Parathyroid adenoma (tissue), 2 donors: ENCODE results near the gene SRGN.

Source experiments
- H2AFZ ChIP-seq: fragments of 300-600 bp; sonication (generic); one replicate; pipeline ENCODE4 v1.7.0; 2017; ENCODE audit warnings: antibody characterized with exemption, mild to moderate bottlenecking
- H3K27ac ChIP-seq: fragments of 300-600 bp; sonication (generic); one replicate; pipeline ENCODE4 v1.7.0; 2017
- H3K27me3 ChIP-seq: fragments of 300-600 bp; sonication (generic); one replicate; pipeline ENCODE4 v1.7.0; 2017; ENCODE audit warnings: low read length; ENCODE audit not compliant: control insufficient read depth, insufficient read depth
- H3K36me3 ChIP-seq: fragments of 300-600 bp; sonication (generic); one replicate; pipeline ENCODE4 v1.7.0; 2017; ENCODE audit warnings: low read length; ENCODE audit not compliant: control insufficient read depth, insufficient read depth
- H3K4me1 ChIP-seq: fragments of 300-600 bp; sonication (generic); one replicate; pipeline ENCODE4 v1.7.0; 2017; ENCODE audit warnings: control low read depth
- H3K4me2 ChIP-seq: fragments of 300-600 bp; sonication (generic); one replicate; pipeline ENCODE4 v1.7.0; 2017; ENCODE audit warnings: low read length
- H3K4me3 ChIP-seq: fragments of 300-600 bp; sonication (generic); one replicate; pipeline ENCODE4 v1.7.0; 2017; ENCODE audit warnings: low read depth, low read length
- H3K79me2 ChIP-seq: fragments of 300-600 bp; sonication (generic); one replicate; pipeline ENCODE4 v1.7.0; 2017; ENCODE audit warnings: control low read depth
- H3K9ac ChIP-seq: fragments of 300-600 bp; sonication (generic); one replicate; pipeline ENCODE4 v1.7.0; 2017; ENCODE audit warnings: mild to moderate bottlenecking
- H3K9me3 ChIP-seq: fragments of 300-600 bp; sonication (generic); one replicate; pipeline ENCODE4 v1.7.0; 2017; ENCODE audit warnings: low read length; ENCODE audit not compliant: control insufficient read depth
- TF ChIP-seq, protein P1 (sequence below): fragments of 300-600 bp; sonication (generic); IDR thresholded peaks from one replicate; pipeline ENCODE4 v1.7.0; 2017; ENCODE audit warnings: antibody characterized with exemption, mild to moderate bottlenecking
- donor health status: primary hyperparathyroidism.

The SRGN gene

DNA sequence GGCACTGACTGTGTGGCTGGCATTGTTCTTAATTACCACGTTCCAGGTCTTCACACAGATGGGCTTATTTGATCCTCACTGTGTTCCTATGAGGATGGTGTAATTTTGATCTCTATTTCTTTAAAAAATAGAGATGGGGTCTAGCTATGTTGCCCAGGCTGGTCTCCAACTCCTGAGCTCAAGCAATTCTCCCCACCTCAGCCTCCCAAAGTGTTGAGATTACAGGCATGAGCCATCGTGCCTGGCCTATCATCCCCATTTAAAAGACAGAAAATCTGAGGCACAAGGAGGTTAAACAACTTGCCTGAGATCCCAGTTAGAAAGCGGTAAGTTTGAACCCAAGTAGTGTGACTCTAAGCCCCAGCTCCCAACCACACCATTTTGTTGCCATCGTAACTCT, 17.0 kb upstream of the SRGN start:
- Histone ChIP-seq H3K27me3 (no peaks in the 10 kb centered on the region), H3K9ac (no peak overlapping the region), H3K9me3 (no peaks in the 10 kb centered on the region), H3K4me3 (no peak overlapping the region), H3K36me3 (no peaks in the 10 kb centered on the region), H2AFZ (no peak overlapping the region), H3K27ac (no peak overlapping the region), H3K79me2 (no peaks in the 10 kb centered on the region), H3K4me1 (no peaks in the 10 kb centered on the region), H3K4me2 (peak overlapping the region; percentile 45)
- TF ChIP-seq, protein P1, sequence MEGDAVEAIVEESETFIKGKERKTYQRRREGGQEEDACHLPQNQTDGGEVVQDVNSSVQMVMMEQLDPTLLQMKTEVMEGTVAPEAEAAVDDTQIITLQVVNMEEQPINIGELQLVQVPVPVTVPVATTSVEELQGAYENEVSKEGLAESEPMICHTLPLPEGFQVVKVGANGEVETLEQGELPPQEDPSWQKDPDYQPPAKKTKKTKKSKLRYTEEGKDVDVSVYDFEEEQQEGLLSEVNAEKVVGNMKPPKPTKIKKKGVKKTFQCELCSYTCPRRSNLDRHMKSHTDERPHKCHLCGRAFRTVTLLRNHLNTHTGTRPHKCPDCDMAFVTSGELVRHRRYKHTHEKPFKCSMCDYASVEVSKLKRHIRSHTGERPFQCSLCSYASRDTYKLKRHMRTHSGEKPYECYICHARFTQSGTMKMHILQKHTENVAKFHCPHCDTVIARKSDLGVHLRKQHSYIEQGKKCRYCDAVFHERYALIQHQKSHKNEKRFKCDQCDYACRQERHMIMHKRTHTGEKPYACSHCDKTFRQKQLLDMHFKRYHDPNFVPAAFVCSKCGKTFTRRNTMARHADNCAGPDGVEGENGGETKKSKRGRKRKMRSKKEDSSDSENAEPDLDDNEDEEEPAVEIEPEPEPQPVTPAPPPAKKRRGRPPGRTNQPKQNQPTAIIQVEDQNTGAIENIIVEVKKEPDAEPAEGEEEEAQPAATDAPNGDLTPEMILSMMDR, result no peak

DNA sequence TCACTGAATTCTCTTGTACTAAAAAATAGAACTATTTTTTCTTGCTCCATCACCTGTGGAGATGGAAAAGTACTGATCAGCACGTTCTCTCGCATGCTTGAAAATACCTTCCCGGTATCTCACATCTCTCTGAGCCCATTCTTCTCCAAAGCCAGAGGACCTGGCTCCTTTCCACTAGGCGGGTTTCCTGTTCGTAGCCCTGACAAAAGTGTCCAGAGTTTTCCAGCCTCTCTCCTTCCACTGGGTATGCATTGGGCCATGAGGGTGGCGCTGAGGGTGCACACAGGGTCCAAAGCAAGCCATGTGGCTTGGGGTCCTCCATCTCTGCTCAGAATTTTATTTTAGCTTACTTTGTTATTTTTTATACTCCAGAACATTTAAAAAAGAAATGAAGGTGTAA, 16.3 kb upstream of the SRGN start:
- Histone ChIP-seq H3K27ac (no peak overlapping the region), H3K79me2 (no peaks in the 10 kb centered on the region), H3K4me1 (no peaks in the 10 kb centered on the region), H2AFZ (peak overlapping the region; percentile 7), H3K4me3 (no peak overlapping the region), H3K4me2 (no peak overlapping the region), H3K9me3 (no peaks in the 10 kb centered on the region), H3K27me3 (no peaks in the 10 kb centered on the region), H3K9ac (no peak overlapping the region), H3K36me3 (no peaks in the 10 kb centered on the region)
- TF ChIP-seq, protein P1, result no peak

DNA sequence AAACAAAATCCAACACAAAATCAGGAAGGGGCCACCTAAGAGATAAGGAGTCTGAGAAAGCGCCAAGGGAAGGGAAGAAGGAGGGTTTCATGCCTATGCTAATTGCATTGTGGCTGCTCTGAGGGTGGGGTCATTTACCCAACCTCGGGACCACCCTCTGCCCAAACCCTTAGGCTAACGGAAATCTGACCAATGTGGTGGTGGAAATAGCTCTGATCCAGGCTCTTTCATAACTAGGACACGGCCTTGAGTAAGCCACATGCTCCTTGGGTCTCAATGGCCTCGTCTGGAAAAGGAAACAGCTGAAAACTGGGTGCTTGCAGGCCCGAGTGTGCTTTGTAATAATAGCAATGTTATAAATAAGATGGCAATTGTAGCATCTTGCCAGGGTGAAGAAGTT, 14.9 kb upstream of the SRGN start:
- no peak overlapping the region for H2AFZ ChIP-seq
- no peak overlapping the region for H3K4me3 ChIP-seq
- H3K27ac ChIP-seq, result no peak overlapping the region
- no peak overlapping the region for H3K9ac ChIP-seq
- no peaks in the 10 kb centered on the region for H3K36me3 ChIP-seq
- H3K4me2 ChIP-seq, result no peak overlapping the region
- no peaks in the 10 kb centered on the region for H3K27me3 ChIP-seq
- TF ChIP-seq, protein P1, result no peak
- H3K9me3 ChIP-seq, result no peaks in the 10 kb centered on the region
- H3K79me2 ChIP-seq, result no peaks in the 10 kb centered on the region
- H3K4me1 ChIP-seq, result no peaks in the 10 kb centered on the region

DNA sequence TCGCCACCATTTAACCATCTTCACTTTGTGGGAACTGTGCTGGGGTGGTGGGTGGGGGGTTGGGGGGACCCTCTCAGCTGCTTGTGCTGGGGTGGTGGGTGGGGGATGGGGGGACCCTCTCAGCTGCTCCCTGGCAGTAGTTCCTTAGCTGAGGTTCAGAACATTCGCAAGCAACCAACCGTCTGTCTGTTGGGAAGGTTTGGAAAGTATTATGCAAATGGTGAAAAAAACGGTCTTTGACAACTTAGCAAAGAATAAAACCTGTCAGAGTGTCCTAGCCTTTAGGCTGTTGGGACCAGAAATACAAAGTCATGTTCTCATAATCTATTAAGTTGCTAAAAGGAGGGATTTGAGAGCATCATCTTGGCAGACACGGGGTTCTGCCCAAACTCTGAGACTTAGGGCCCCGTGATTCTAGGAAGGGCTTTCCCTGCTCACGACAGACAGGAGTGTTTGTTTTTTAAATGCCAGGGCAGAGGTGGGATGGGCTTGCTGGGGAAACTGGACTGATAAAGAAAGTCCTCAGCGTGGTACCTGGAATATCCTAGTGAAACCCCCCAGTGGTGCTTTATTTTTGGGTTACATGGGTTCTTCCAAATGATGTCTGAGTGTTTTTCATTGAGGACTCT, 14.1 kb upstream of the SRGN start:
- Histone ChIP-seq H3K4me1 (no peaks in the 10 kb centered on the region), H3K27me3 (no peaks in the 10 kb centered on the region), H2AFZ (no peak overlapping the region), H3K4me2 (no peak overlapping the region), H3K9me3 (no peaks in the 10 kb centered on the region), H3K4me3 (no peak overlapping the region), H3K36me3 (no peaks in the 10 kb centered on the region), H3K9ac (no peak overlapping the region), H3K27ac (no peak overlapping the region), H3K79me2 (no peaks in the 10 kb centered on the region)
- TF ChIP-seq, protein P1, result no peak

DNA sequence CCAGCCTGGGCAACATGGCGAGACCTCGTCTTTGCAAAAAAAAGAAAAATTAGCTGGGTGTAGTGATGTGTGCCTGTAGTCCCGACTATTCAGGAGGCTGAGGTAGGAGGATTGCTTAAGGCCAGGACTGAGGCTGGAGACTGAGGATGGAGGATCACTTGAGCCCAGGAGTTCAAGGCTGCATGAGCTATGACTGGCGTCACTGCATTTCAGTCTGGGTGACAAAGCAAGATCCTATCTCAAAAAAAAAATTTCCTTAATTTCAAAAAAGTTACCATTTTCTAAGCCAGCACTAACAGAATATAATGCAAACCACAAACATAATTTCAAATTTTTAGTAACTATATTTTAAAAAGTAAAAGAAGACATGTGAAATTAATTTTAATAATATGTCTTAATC, 13.4 kb upstream of the SRGN start:
- TF ChIP-seq, protein P1, result no peak
- no peaks in the 10 kb centered on the region for H3K4me1 ChIP-seq

More for the DNA sequence above, 13.4 kb upstream of the SRGN start:
- Histone ChIP-seq H3K79me2 (no peaks in the 10 kb centered on the region), H2AFZ (no peak overlapping the region), H3K27ac (no peak overlapping the region), H3K9ac (no peak overlapping the region), H3K4me3 (no peak overlapping the region), H3K27me3 (no peaks in the 10 kb centered on the region), H3K9me3 (no peaks in the 10 kb centered on the region), H3K4me2 (no peak overlapping the region), H3K36me3 (no peaks in the 10 kb centered on the region)
